SK-N-SH (cell line): ENCODE data around the gene TBC1D5. TPM values are rescaled to one million over a fixed set of nuclear protein-coding genes. Genes with fewer than 3 reads are reported as not detected.

Experiments
- CTCF ChIA-PET: fragments of 300-600, 350-600 bp; formaldehyde crosslinking; extraction: SDS; loops from one replicate; lab custom pipeline; 2021; lab: Yijun Ruan, JAX
- POLR2A ChIA-PET: fragments of 350-600 bp; sonication (Branson Sonifier 250); formaldehyde crosslinking; extraction: SDS; loops from one replicate; lab custom pipeline; 2020; ENCODE audit warnings: antibody characterized with exemption, inconsistent platforms; lab: Yijun Ruan, JAX
- DNase-seq: peaks from one replicate; pipeline ENCODE4 v3.0.0; 2012
- H2AFZ ChIP-seq: fragments of 200-600 bp; sonication (generic); 2 replicates; pipeline ENCODE4 v1.8.1; 2016; ENCODE audit warnings: antibody characterized with exemption, mild to moderate bottlenecking, low read depth
- H3F3A ChIP-seq: fragments of 200-600 bp; sonication (generic); replicated peaks from 2 replicates; pipeline ENCODE3; 2016; ENCODE audit warnings: antibody characterized with exemption, mild to moderate bottlenecking; ENCODE audit not compliant: insufficient read depth
- H3K27ac ChIP-seq, 2 experiments: fragments of 200-500 bp in 1 of 2; fragments of 200-600 bp in 1 of 2; sonication (Bioruptor generic) in 1 of 2; sonication (generic), shearing (Covaris generic) in 1 of 2; 2 replicates each; pipeline versions ENCODE4 v1.5.1 to v1.6.1; 2014 to 2016; ENCODE audit warnings: low read depth in 2 of 2, inconsistent platforms in 1 of 2, low read length in 1 of 2, mild to moderate bottlenecking in 1 of 2, mixed read lengths in 1 of 2
- H3K27me3 ChIP-seq: fragments of 200-600 bp; sonication (generic), shearing (Covaris generic); 2 replicates; pipeline ENCODE4 v1.6.1; 2016; ENCODE audit warnings: mixed run types; ENCODE audit not compliant: insufficient read depth
- H3K36me3 ChIP-seq, 2 experiments: fragments of 200-500 bp in 1 of 2; fragments of 200-600 bp in 1 of 2; sonication (Bioruptor generic) in 1 of 2; sonication (generic) in 1 of 2; replicated peaks in 1 of 2; 2 replicates each; pipeline versions ENCODE3 to v1.5.1; 2014 to 2016; ENCODE audit warnings: low read length in 1 of 2, mild to moderate bottlenecking in 1 of 2; ENCODE audit not compliant: insufficient read depth in 2 of 2, control insufficient read depth in 1 of 2
- H3K4me1 ChIP-seq, 2 experiments: fragments of 200-500 bp in 1 of 2; fragments of 200-600 bp in 1 of 2; sonication (Bioruptor generic) in 1 of 2; sonication (generic), shearing (Covaris generic) in 1 of 2; 2 replicates each; pipeline versions ENCODE4 v1.5.1 to v1.6.1; 2014 to 2016; ENCODE audit warnings: low read depth in 1 of 2, low read length in 1 of 2, mixed run types in 1 of 2; ENCODE audit not compliant: insufficient read depth in 2 of 2, control insufficient read depth in 1 of 2
- H3K4me2 ChIP-seq: fragments of 200-600 bp; sonication (generic), shearing (Covaris generic); 2 replicates; pipeline ENCODE4 v1.6.1; 2017; ENCODE audit warnings: mixed run types
- H3K4me3 ChIP-seq, 2 experiments: fragments of 200-500 bp in 1 of 2; fragments of 200-600 bp in 1 of 2; sonication (Bioruptor generic) in 1 of 2; sonication (generic), shearing (Covaris generic) in 1 of 2; 2 replicates each; pipeline versions ENCODE4 v1.5.1 to v1.8.1; 2014 to 2016; ENCODE audit warnings: low read depth in 2 of 2, inconsistent platforms in 1 of 2, low read length in 1 of 2, mild to moderate bottlenecking in 1 of 2, mixed read lengths in 1 of 2, moderate library complexity in 1 of 2
- H3K79me2 ChIP-seq: fragments of 200-600 bp; sonication (generic); 2 replicates; pipeline ENCODE4 v1.8.1; 2017; ENCODE audit warnings: mild to moderate bottlenecking; ENCODE audit not compliant: insufficient read depth
- H3K9ac ChIP-seq: fragments of 200-600 bp; sonication (generic); 2 replicates; pipeline ENCODE4 v1.6.1; 2017; ENCODE audit warnings: mixed run types
- H3K9me2 ChIP-seq: fragments of 200-600 bp; sonication (generic); 2 replicates; pipeline ENCODE4 v1.6.1; 2017; ENCODE audit warnings: mixed run types
- H3K9me3 ChIP-seq: fragments of 200-600 bp; sonication (generic); 2 replicates; pipeline ENCODE4 v1.6.1; 2017; ENCODE audit warnings: mixed run types, mild to moderate bottlenecking, moderate library complexity
- H4K20me1 ChIP-seq: fragments of 200-600 bp; sonication (generic); 2 replicates; pipeline ENCODE4 v1.6.1; 2017; ENCODE audit warnings: mild to moderate bottlenecking, mixed run types; ENCODE audit not compliant: insufficient read depth
- ELF1 ChIP-seq: IDR thresholded peaks from 2 replicates; pipeline ENCODE4 v1.4.0; 2012
- EP300 ChIP-seq, 2 experiments: IDR thresholded peaks; 2 replicates each; pipeline versions ENCODE4 v1.4.0 to v1.6.1; 2012; ENCODE audit warnings: borderline replicate concordance in 1 of 2, low read depth in 1 of 2, low read length in 1 of 2
- EZH2phosphoT487 ChIP-seq: fragments of 200-600 bp; sonication (generic); IDR thresholded peaks from 2 replicates; pipeline ENCODE4 v1.6.1; 2017; ENCODE audit warnings: low read depth, mixed run types, mild to moderate bottlenecking, antibody characterized with exemption, moderate library complexity, borderline replicate concordance
- FOSL2 ChIP-seq: IDR thresholded peaks from 2 replicates; pipeline ENCODE4 v1.4.0; 2012; ENCODE audit warnings: low read depth, mild to moderate bottlenecking, moderate library complexity, borderline replicate concordance
- FOXJ3 ChIP-seq: sonication (generic); formaldehyde crosslinking; IDR thresholded peaks from 2 replicates; pipeline ENCODE4 v1.5.1; 2020; ENCODE audit warnings: mild to moderate bottlenecking, missing genetic modification reagents
- FOXM1 ChIP-seq: IDR thresholded peaks from 2 replicates; pipeline ENCODE4 v1.4.0; 2012; ENCODE audit warnings: low read depth, mild to moderate bottlenecking
- GABPA ChIP-seq: IDR thresholded peaks from 2 replicates; pipeline ENCODE4 v1.4.0; 2012; ENCODE audit warnings: low read depth, mild to moderate bottlenecking
- GATA2 ChIP-seq: sonication (generic); formaldehyde crosslinking; IDR thresholded peaks from 2 replicates; pipeline ENCODE4 v1.5.0; 2020; ENCODE audit warnings: mild to moderate bottlenecking, missing genetic modification reagents
- JUND ChIP-seq: IDR thresholded peaks from 2 replicates; pipeline ENCODE4 v1.4.0; 2012
- MEF2A ChIP-seq: IDR thresholded peaks from 2 replicates; pipeline ENCODE4 v1.4.0; 2012; ENCODE audit warnings: low read depth, borderline replicate concordance
- NFIC ChIP-seq: IDR thresholded peaks from 2 replicates; pipeline ENCODE4 v1.4.0; 2012; ENCODE audit warnings: borderline replicate concordance
- NRF1 ChIP-seq: IDR thresholded peaks from 2 replicates; pipeline ENCODE4 v1.6.1; 2012; ENCODE audit warnings: low read depth, mild to moderate bottlenecking, low read length
- POLR2AphosphoS5 ChIP-seq: IDR thresholded peaks from 2 replicates; pipeline ENCODE4 v1.6.1; 2012; ENCODE audit warnings: low read depth, low read length
- RXRA ChIP-seq: IDR thresholded peaks from 2 replicates; pipeline ENCODE4 v1.4.0; 2012; ENCODE audit warnings: low read depth, mild to moderate bottlenecking, borderline replicate concordance
- SIN3A ChIP-seq: IDR thresholded peaks from 2 replicates; pipeline ENCODE4 v1.6.1; 2012; ENCODE audit warnings: low read depth, mild to moderate bottlenecking, low read length, moderate library complexity, borderline replicate concordance
- TAF1 ChIP-seq: IDR thresholded peaks from 2 replicates; pipeline ENCODE4 v1.6.1; 2012; ENCODE audit warnings: low read depth, mild to moderate bottlenecking, low read length, moderate library complexity, borderline replicate concordance
- TCF12 ChIP-seq: IDR thresholded peaks from 2 replicates; pipeline ENCODE4 v1.4.0; 2012
- YY1 ChIP-seq: IDR thresholded peaks from 2 replicates; pipeline ENCODE4 v1.4.0; 2012; ENCODE audit warnings: low read depth, mild to moderate bottlenecking
- WGBS: methylation state at CpG from one replicate; pipeline ENCODE4 v1.1.6; 2017; ENCODE audit warnings: low lambda C conversion rate; 5-methylcytosine and 5-hydroxymethylcytosine counted together
- polyA plus RNA-seq, 3 experiments: library from polyadenylated mRNA; depleted of rRNA; stranded (reverse); fragments of >200 nt; gene quantifications; 2 replicates each; pipeline ENCODE4 v1.2.3, GENCODE V29; 2012
- TF ChIP-seq, protein P1 (sequence below): IDR thresholded peaks from 2 replicates; pipeline ENCODE4 v1.6.1; 2012; ENCODE audit warnings: mild to moderate bottlenecking, low read depth, low read length, moderate library complexity
- TF ChIP-seq, protein P2 (sequence below): fragments of 150-350 bp; IDR thresholded peaks from 2 replicates; pipeline ENCODE4 v1.6.1; 2016; ENCODE audit warnings: mild to moderate bottlenecking, low read depth, low read length
- TF ChIP-seq, protein P3 (sequence below): fragments of 200-600 bp; sonication (generic); IDR thresholded peaks from 2 replicates; pipeline ENCODE4 v1.6.1; 2017; ENCODE audit warnings: antibody characterized with exemption, mild to moderate bottlenecking, moderate library complexity

The TBC1D5 gene
- polyA plus RNA-seq, 1 of the 3 experiments (the other 2 are of a cell fraction), result 19.5 TPM

DNA sequence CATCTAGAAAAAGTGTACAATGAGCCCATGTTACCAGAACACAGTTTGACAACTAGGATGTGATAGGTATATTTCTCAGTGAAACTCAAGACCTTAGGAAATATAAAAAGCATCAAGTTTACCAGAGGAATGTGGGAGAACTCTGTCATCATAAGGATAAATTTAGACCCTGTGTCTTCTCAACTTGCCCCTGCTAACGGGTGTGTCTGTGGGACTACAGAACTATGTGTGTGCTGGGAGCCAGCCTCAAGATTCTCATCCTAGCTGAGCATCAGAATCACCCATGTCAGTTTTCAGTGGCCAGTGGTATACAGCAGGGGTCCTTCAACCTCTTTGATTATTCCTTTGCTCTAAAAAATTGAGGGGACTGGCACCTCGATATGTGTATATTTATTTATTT lies 464.4 kb downstream of the TBC1D5 start (continued):
- TF ChIP-seq, protein P1, sequence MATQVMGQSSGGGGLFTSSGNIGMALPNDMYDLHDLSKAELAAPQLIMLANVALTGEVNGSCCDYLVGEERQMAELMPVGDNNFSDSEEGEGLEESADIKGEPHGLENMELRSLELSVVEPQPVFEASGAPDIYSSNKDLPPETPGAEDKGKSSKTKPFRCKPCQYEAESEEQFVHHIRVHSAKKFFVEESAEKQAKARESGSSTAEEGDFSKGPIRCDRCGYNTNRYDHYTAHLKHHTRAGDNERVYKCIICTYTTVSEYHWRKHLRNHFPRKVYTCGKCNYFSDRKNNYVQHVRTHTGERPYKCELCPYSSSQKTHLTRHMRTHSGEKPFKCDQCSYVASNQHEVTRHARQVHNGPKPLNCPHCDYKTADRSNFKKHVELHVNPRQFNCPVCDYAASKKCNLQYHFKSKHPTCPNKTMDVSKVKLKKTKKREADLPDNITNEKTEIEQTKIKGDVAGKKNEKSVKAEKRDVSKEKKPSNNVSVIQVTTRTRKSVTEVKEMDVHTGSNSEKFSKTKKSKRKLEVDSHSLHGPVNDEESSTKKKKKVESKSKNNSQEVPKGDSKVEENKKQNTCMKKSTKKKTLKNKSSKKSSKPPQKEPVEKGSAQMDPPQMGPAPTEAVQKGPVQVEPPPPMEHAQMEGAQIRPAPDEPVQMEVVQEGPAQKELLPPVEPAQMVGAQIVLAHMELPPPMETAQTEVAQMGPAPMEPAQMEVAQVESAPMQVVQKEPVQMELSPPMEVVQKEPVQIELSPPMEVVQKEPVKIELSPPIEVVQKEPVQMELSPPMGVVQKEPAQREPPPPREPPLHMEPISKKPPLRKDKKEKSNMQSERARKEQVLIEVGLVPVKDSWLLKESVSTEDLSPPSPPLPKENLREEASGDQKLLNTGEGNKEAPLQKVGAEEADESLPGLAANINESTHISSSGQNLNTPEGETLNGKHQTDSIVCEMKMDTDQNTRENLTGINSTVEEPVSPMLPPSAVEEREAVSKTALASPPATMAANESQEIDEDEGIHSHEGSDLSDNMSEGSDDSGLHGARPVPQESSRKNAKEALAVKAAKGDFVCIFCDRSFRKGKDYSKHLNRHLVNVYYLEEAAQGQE, result no peak
- TF ChIP-seq POLR2AphosphoS5, result no peak
- TF ChIP-seq FOXM1, result no peak
- TF ChIP-seq, protein P2, sequence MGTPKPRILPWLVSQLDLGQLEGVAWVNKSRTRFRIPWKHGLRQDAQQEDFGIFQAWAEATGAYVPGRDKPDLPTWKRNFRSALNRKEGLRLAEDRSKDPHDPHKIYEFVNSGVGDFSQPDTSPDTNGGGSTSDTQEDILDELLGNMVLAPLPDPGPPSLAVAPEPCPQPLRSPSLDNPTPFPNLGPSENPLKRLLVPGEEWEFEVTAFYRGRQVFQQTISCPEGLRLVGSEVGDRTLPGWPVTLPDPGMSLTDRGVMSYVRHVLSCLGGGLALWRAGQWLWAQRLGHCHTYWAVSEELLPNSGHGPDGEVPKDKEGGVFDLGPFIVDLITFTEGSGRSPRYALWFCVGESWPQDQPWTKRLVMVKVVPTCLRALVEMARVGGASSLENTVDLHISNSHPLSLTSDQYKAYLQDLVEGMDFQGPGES, result no peak

DNA sequence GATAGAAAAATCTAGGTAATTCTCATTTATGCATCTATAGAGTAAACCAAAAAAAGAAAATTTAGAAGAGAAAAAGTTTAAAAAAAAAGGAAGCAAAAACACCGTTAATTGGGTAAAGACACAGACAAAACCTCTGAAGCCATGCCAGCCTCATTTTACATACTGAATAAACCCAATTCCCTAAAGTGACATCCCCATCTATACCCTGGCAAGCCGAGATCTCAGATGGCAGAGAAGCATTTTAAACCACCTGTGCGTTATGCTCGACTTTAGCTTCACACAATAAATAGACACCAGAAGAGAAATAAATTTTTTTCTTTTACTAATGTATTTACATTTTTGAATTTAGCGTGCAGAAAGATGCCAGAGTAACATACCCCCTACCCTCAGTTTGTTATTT lies 475.6 kb downstream of the TBC1D5 start:
- CTCF ChIA-PET, result no interaction called here
- 96% methylated on average over 5 of the region's 5 CpGs for WGBS
- TF ChIP-seq RXRA (no peak), GABPA (no peak), EZH2phosphoT487 (no peak), FOXM1 (no peak), EP300 (IDR thresholded peaks at IDR 0.05; ENCODE audit: borderline replicate concordance in 1 of 2, low read depth in 1 of 2, low read length in 1 of 2) (no peak), NFIC (no peak), NRF1 (no peak), TCF12 (no peak), YY1 (no peak), TAF1 (no peak), MEF2A (no peak), FOXJ3 (CRISPR knock-in tag) (no peak), JUND (no peak), FOSL2 (no peak), ELF1 (no peak), SIN3A (no peak), GATA2 (CRISPR knock-in tag) (no peak)
- TF ChIP-seq, protein P3, sequence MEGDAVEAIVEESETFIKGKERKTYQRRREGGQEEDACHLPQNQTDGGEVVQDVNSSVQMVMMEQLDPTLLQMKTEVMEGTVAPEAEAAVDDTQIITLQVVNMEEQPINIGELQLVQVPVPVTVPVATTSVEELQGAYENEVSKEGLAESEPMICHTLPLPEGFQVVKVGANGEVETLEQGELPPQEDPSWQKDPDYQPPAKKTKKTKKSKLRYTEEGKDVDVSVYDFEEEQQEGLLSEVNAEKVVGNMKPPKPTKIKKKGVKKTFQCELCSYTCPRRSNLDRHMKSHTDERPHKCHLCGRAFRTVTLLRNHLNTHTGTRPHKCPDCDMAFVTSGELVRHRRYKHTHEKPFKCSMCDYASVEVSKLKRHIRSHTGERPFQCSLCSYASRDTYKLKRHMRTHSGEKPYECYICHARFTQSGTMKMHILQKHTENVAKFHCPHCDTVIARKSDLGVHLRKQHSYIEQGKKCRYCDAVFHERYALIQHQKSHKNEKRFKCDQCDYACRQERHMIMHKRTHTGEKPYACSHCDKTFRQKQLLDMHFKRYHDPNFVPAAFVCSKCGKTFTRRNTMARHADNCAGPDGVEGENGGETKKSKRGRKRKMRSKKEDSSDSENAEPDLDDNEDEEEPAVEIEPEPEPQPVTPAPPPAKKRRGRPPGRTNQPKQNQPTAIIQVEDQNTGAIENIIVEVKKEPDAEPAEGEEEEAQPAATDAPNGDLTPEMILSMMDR, result no peak
- TF ChIP-seq, protein P2, result no peak
- TF ChIP-seq, protein P1, result no peak

More for the DNA sequence above, 475.6 kb downstream of the TBC1D5 start:
- no peak overlapping the region for H3K9ac ChIP-seq
- H3K4me2 ChIP-seq, result no peak overlapping the region
- no peaks in the 10 kb centered on the region for H3K9me2 ChIP-seq
- no peak for DNase-seq
- no peaks in the 10 kb centered on the region for H3K36me3 ChIP-seq
- H4K20me1 ChIP-seq, result no peaks in the 10 kb centered on the region
- H3K4me1 ChIP-seq, result no peaks in the 10 kb centered on the region
- H3K27ac ChIP-seq, result no peak overlapping the region
- H3K27me3 ChIP-seq, result no peaks in the 10 kb centered on the region
- H3K9me3 ChIP-seq, result no peaks in the 10 kb centered on the region
- POLR2A ChIA-PET, result no interaction called here
- no peak overlapping the region for H3K4me3 ChIP-seq
- no peak overlapping the region for H2AFZ ChIP-seq
- peaks cover 6% of the 10 kb centered on the region for H3F3A ChIP-seq
- H3K79me2 ChIP-seq, result no peaks in the 10 kb centered on the region
